MM.1S (cell line): Measurements from ENCODE around the gene SYT2.

Experiments used
- DNase-seq: peaks from one replicate; pipeline ENCODE4 v3.0.0-alpha.2; 2015
- H2AFZ ChIP-seq: fragments of 300-600 bp; sonication (generic); 2 replicates; pipeline ENCODE4 v1.6.0; 2016; ENCODE audit warnings: antibody characterized with exemption, low read length
- H3F3A ChIP-seq: fragments of 300-600 bp; sonication (generic); 2 replicates; pipeline ENCODE4 v1.6.1; 2016; ENCODE audit warnings: mild to moderate bottlenecking, antibody characterized with exemption, low read length, moderate library complexity, mixed read lengths; ENCODE audit not compliant: insufficient read depth
- H3K27ac ChIP-seq: fragments of 300-600 bp; sonication (generic); 2 replicates; pipeline ENCODE4 v1.5.1; 2016; ENCODE audit warnings: mild to moderate bottlenecking, low read length
- H3K27me3 ChIP-seq: fragments of 300-600 bp; sonication (generic); replicated peaks from 2 replicates; pipeline ENCODE4 v1.6.0; 2016; ENCODE audit warnings: low read length; ENCODE audit not compliant: insufficient read depth
- H3K36me3 ChIP-seq: fragments of 300-600 bp; sonication (generic); replicated peaks from 2 replicates; pipeline ENCODE4 v1.6.1; 2016; ENCODE audit warnings: mild to moderate bottlenecking, low read length, mixed read lengths; ENCODE audit not compliant: insufficient read depth
- H3K4me1 ChIP-seq: fragments of 300-600 bp; sonication (generic); 2 replicates; pipeline ENCODE4 v1.6.1; 2016; ENCODE audit warnings: low read length, mixed read lengths
- H3K4me2 ChIP-seq: fragments of 300-600 bp; sonication (generic); 2 replicates; pipeline ENCODE4 v1.6.0; 2016; ENCODE audit warnings: low read depth, low read length
- H3K4me3 ChIP-seq: fragments of 300-600 bp; sonication (generic); 2 replicates; pipeline ENCODE4 v1.5.1; 2016; ENCODE audit warnings: low read length, mixed read lengths
- H3K79me2 ChIP-seq: fragments of 300-600 bp; sonication (generic); 2 replicates; pipeline ENCODE4 v1.6.1; 2016; ENCODE audit warnings: mixed run types, low read length, mixed read lengths
- H3K9ac ChIP-seq: fragments of 300-600 bp; sonication (generic); 2 replicates; pipeline ENCODE4 v1.6.1; 2016; ENCODE audit warnings: low read length, mixed read lengths
- H3K9me2 ChIP-seq: fragments of 300-600 bp; sonication (generic); replicated peaks from 2 replicates; pipeline ENCODE4 v1.6.1; 2016; ENCODE audit warnings: mild to moderate bottlenecking, low read length, mixed read lengths; ENCODE audit not compliant: insufficient read depth
- H3K9me3 ChIP-seq: fragments of 300-600 bp; sonication (generic); replicated peaks from 2 replicates; pipeline ENCODE4 v1.6.1; 2016; ENCODE audit warnings: mild to moderate bottlenecking, low read length, mixed read lengths; ENCODE audit not compliant: insufficient read depth
- H4K20me1 ChIP-seq: fragments of 300-600 bp; sonication (generic); 2 replicates; pipeline ENCODE4 v1.6.1; 2016; ENCODE audit warnings: mild to moderate bottlenecking, low read length, moderate library complexity, mixed read lengths; ENCODE audit not compliant: insufficient read depth
- CTCF ChIP-seq: fragments of 300-600 bp; sonication (generic); IDR thresholded peaks from 2 replicates; pipeline ENCODE4 v1.5.1; 2016; ENCODE audit warnings: antibody characterized with exemption, low read length, mixed read lengths
- EZH2 ChIP-seq: fragments of 300-600 bp; sonication (generic); optimal IDR thresholded peaks from 2 replicates; pipeline ENCODE3; 2017; ENCODE audit warnings: low read depth, mild to moderate bottlenecking, antibody characterized with exemption, low read length, mixed read lengths
- EZH2phosphoT487 ChIP-seq: fragments of 300-600 bp; sonication (generic); IDR thresholded peaks from 2 replicates; pipeline ENCODE4 v1.6.1; 2018; ENCODE audit warnings: antibody characterized with exemption, low read length

Gene SYT2

GRCh38 chr1:202687798-202688197 is 22.5 kb downstream of the SYT2 start:
- Histone ChIP-seq H3K9me3 (no peaks in the 10 kb centered on the region), H3K27ac (no peak overlapping the region), H3K9me2 (no peaks in the 10 kb centered on the region), H3K79me2 (no peaks in the 10 kb centered on the region), H4K20me1 (no peaks in the 10 kb centered on the region), H3K4me2 (no peak overlapping the region), H3K4me3 (no peak overlapping the region), H3K4me1 (no peaks in the 10 kb centered on the region), H2AFZ (no peak overlapping the region), H3K9ac (no peak overlapping the region), H3K36me3 (no peaks in the 10 kb centered on the region), H3K27me3 (peaks cover 79% of the 10 kb centered on the region), H3F3A (no peaks in the 10 kb centered on the region)
- no peak for DNase-seq
- no peak for TF ChIP-seq EZH2
- TF ChIP-seq EZH2phosphoT487 = no peak
- no peak for TF ChIP-seq CTCF

- TF ChIP-seq CTCF (no peak), EZH2 (no peak), EZH2phosphoT487 (no peak)
- Histone ChIP-seq H3K79me2 (no peaks in the 10 kb centered on the region), H2AFZ (no peak overlapping the region), H3K4me2 (no peak overlapping the region), H3K9me2 (no peaks in the 10 kb centered on the region), H3K4me1 (no peaks in the 10 kb centered on the region), H3K27ac (no peak overlapping the region), H3K9ac (no peak overlapping the region), H3K36me3 (no peaks in the 10 kb centered on the region), H3K9me3 (no peaks in the 10 kb centered on the region), H3F3A (no peaks in the 10 kb centered on the region), H3K4me3 (no peak overlapping the region), H4K20me1 (no peaks in the 10 kb centered on the region), H3K27me3 (peaks cover 84% of the 10 kb centered on the region)
- no peak for DNase-seq
These were observed 22.9 kb downstream of the SYT2 start for GRCh38 chr1:202687370-202687769.

- H3K4me2 ChIP-seq = no peak overlapping the region
- H3K27ac ChIP-seq = no peak overlapping the region
- no peak overlapping the region for H3K9ac ChIP-seq
- H3K4me1 ChIP-seq = no peaks in the 10 kb centered on the region
- no peaks in the 10 kb centered on the region for H3K36me3 ChIP-seq
- no peak overlapping the region for H3K4me3 ChIP-seq
- H3K27me3 ChIP-seq = peaks cover 88% of the 10 kb centered on the region
- H3F3A ChIP-seq = no peaks in the 10 kb centered on the region
- H2AFZ ChIP-seq = no peak overlapping the region
- DNase-seq = no peak
- H3K9me3 ChIP-seq = no peaks in the 10 kb centered on the region
- no peaks in the 10 kb centered on the region for H4K20me1 ChIP-seq
- no peaks in the 10 kb centered on the region for H3K79me2 ChIP-seq
- H3K9me2 ChIP-seq = no peaks in the 10 kb centered on the region
- TF ChIP-seq EZH2phosphoT487 (no peak), EZH2 (no peak), CTCF (no peak)
These were observed 24.6 kb downstream of the SYT2 start for GRCh38 chr1:202685641-202686040.
